ENCODE measurements around the gene RRP15. TPM values are rescaled to one million over a fixed set of nuclear protein-coding genes. Genes with fewer than 3 reads are reported as not detected.
A peak's percentile ranks its signal among the peaks of the same experiment; 100 is the strongest.

Gene RRP15
- total and polyA plus RNA-seq, 9 of the 15 experiments (the other 6 are each of a cell fraction or from before 2014, with no cell fraction given), result 9.5 to 58.1 (median 29.3) TPM

DNA sequence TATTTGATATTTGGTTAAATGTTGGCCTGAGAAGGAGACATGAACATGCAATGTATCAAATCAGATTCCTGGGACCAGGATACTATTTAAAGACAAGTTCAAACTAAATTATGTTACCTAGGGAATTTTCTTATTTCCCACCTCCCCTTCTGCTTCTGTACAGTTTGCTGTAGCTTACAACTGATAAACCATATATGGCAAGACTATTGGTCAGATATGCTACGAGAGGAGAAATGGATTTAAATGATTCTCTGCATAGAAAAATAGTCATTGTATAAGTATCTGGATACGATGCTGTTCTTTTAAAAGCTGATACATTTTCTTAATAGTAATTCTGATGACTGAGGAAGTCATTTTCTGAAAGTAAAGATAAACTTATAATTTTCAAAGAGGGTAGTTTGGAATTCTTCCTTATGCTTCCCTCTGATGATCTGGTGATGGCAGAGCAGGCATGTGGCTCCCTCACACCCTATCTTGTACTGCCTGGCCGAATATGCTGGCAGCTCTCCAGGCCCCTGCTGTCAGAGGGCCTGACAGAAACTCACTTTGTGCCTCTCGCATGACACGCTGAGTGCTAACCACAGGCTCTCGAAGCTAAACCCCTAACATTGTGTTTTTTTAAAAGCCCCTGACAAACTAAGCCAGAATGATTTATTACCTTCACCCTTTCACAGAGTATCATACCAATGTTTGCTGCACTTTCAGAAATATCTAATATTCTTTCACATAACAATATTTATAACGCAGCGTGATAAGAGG is 19.4 kb downstream of the RRP15 start (continued):
- TF ChIP-seq RREB1 (CRISPR knock-in tag; IDR thresholded peaks at IDR 0.05) (no peak), SMC3 (conservative IDR thresholded peaks at IDR 0.05; ENCODE audit: insufficient read depth, low read depth, low read length) (no peak), ETS2 (tag; IDR thresholded peaks at IDR 0.05; ENCODE audit: borderline replicate concordance, poor library complexity, severe bottlenecking) (no peak), NR3C1 (CRISPR knock-in tag; IDR thresholded peaks at IDR 0.05) (no peak), ZNF280B (CRISPR knock-in tag; IDR thresholded peaks at IDR 0.05) (no peak), PHF20 (IDR thresholded peaks at IDR 0.05; ENCODE audit: partially characterized antibody) (no peak), RBM14 (IDR thresholded peaks at IDR 0.05; ENCODE audit: borderline replicate concordance, insufficient read depth, low read depth, low read length) (no peak), SMAD4 (CRISPR knock-in tag; conservative IDR thresholded peaks at IDR 0.05) (peak; percentile 82), RFX7 (CRISPR knock-in tag; IDR thresholded peaks at IDR 0.05) (no peak), TCFL5 (CRISPR knock-in tag; conservative IDR thresholded peaks at IDR 0.05) (peak; percentile 15; the same call in 1 of the 2 replicates), ZNF696 (CRISPR knock-in tag; conservative IDR thresholded peaks at IDR 0.05) (no peak), HDAC1 (IDR thresholded peaks at IDR 0.05) (peak; percentile 5 to 70; a peak in 3 of 4 replicates), BRD9 (IDR thresholded peaks at IDR 0.05; ENCODE audit: low read depth, partially characterized antibody) (peak; percentile 54), MTA1 (IDR thresholded peaks at IDR 0.05; ENCODE audit: borderline replicate concordance) (0 out of 2 replicates have a peak, but pooled peaks have one; percentile 32), SAFB (IDR thresholded peaks at IDR 0.05; ENCODE audit: borderline replicate concordance, low read depth, low read length) (no peak), C11orf30 (IDR thresholded peaks at IDR 0.05; ENCODE audit: low read depth) (no peak), PHF21A (IDR thresholded peaks at IDR 0.05; ENCODE audit: borderline replicate concordance, low read depth) (0 out of 2 replicates have a peak, but pooled peaks have one; percentile 5), ELF4 (CRISPR knock-in tag; IDR thresholded peaks at IDR 0.05) (0 out of 2 replicates have a peak, but pooled peaks have one; percentile 48)
- TF ChIP-seq, protein P1, sequence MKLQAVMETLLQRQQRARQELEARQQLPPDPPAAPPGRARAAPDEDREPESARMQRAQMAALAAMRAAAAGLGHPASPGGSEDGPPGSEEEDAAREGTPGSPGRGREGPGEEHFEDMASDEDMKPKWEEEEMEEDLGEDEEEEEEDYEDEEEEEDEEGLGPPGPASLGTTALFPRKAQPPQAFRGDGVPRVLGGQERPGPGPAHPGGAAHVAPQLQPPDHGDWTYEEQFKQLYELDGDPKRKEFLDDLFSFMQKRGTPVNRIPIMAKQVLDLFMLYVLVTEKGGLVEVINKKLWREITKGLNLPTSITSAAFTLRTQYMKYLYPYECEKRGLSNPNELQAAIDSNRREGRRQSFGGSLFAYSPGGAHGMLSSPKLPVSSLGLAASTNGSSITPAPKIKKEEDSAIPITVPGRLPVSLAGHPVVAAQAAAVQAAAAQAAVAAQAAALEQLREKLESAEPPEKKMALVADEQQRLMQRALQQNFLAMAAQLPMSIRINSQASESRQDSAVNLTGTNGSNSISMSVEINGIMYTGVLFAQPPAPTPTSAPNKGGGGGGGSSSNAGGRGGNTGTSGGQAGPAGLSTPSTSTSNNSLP (IDR thresholded peaks at IDR 0.05; ENCODE audit: borderline replicate concordance, low read depth, low read length), result peak; percentile 60; the same call in 1 of the 2 replicates

Measured in K562 (cell line).